ENCODE data around the gene HRNR. TPM values are rescaled to one million over a fixed set of nuclear protein-coding genes. Genes with fewer than 3 reads are reported as not detected.
"Not testable (repeated sequence)": the region's sequence is repeated elsewhere in the genome, so short reads cannot be mapped to it uniquely, and the experiment has no call there.

HRNR gene
- total RNA-seq, 1 donor from 2014 or later: not detected

GRCh38 chr1:152218762-152219436, 5.1 kb downstream of the HRNR start:
- Histone ChIP-seq H3K9me3 (ENCODE audit: insufficient read depth, low read depth, low read length) (peaks cover 3% of the 10 kb centered on the region), H3K4me3 (ENCODE audit: insufficient read depth, low read depth, low read length) (no peak overlapping the region), H3K4me1 (ENCODE audit: insufficient read depth, low read length) (no peaks in the 10 kb centered on the region), H3K27me3 (ENCODE audit: insufficient read depth, low read length) (no peaks in the 10 kb centered on the region), H3K36me3 (ENCODE audit: insufficient read depth, low read length) (no peaks in the 10 kb centered on the region), H3K27ac (ENCODE audit: low read depth, low read length) (no peak overlapping the region), H3K9ac (ENCODE audit: low read length) (no peak overlapping the region), H3K4me2 (ENCODE audit: low read length) (no peak overlapping the region), H2AFZ (ENCODE audit: low read depth, low read length) (no peak overlapping the region), H4K20me1 (ENCODE audit: insufficient read depth, low read length) (no peaks in the 10 kb centered on the region), H3K79me2 (ENCODE audit: insufficient read depth, low read length) (no peaks in the 10 kb centered on the region)
- DNase-seq (ENCODE audit: low read depth) (no peak), FAIRE-seq (no peak)
- H3K4me3 Mint-ChIP-seq (ENCODE audit: unreplicated experiment): no peak overlapping the region
- H3K9me3 Mint-ChIP-seq (ENCODE audit: unreplicated experiment): peaks cover 25% of the 10 kb centered on the region
- TF ChIP-seq CTCF (IDR thresholded peaks at IDR 0.05; ENCODE audit: insufficient read depth, low read depth, low read length): no peak
- no peak for TF ChIP-seq EZH2 (IDR thresholded peaks at IDR 0.05; ENCODE audit: insufficient read depth, low read length)
- peaks cover 6% of the 10 kb centered on the region for H3K27me3 Mint-ChIP-seq (ENCODE audit: low read depth, unreplicated experiment)
- H3K27ac Mint-ChIP-seq (ENCODE audit: unreplicated experiment): no peak overlapping the region
- H3K4me1 Mint-ChIP-seq (ENCODE audit: low read depth, unreplicated experiment): no peaks in the 10 kb centered on the region
- H3K36me3 Mint-ChIP-seq (ENCODE audit: low read depth, unreplicated experiment): peaks cover 23% of the 10 kb centered on the region

- not testable (repeated sequence) for H3K27me3 Mint-ChIP-seq (ENCODE audit: low read depth, unreplicated experiment); H4K20me1 ChIP-seq (ENCODE audit: insufficient read depth, low read length); H3K4me2 ChIP-seq (ENCODE audit: low read length); H3K27me3 ChIP-seq (ENCODE audit: insufficient read depth, low read length); H3K27ac ChIP-seq (ENCODE audit: low read depth, low read length); H3K9me3 ChIP-seq (ENCODE audit: insufficient read depth, low read depth, low read length); DNase-seq (ENCODE audit: low read depth); H3K27ac Mint-ChIP-seq (ENCODE audit: unreplicated experiment); H3K36me3 ChIP-seq (ENCODE audit: insufficient read depth, low read length); H3K79me2 ChIP-seq (ENCODE audit: insufficient read depth, low read length); H3K4me3 Mint-ChIP-seq (ENCODE audit: unreplicated experiment); H3K4me3 ChIP-seq (ENCODE audit: insufficient read depth, low read depth, low read length); H3K4me1 Mint-ChIP-seq (ENCODE audit: low read depth, unreplicated experiment); H3K4me1 ChIP-seq (ENCODE audit: insufficient read depth, low read length); FAIRE-seq; H2AFZ ChIP-seq (ENCODE audit: low read depth, low read length); H3K9ac ChIP-seq (ENCODE audit: low read length)
- Mint-ChIP-seq H3K36me3 (ENCODE audit: low read depth, unreplicated experiment) (peaks cover 21% of the 10 kb centered on the region), H3K9me3 (ENCODE audit: unreplicated experiment) (peaks cover 25% of the 10 kb centered on the region)
Observed at GRCh38 chr1:152215604-152216003, 8.4 kb downstream of the HRNR start.

- not testable (repeated sequence) for H3K27me3 Mint-ChIP-seq (ENCODE audit: low read depth, unreplicated experiment); H2AFZ ChIP-seq (ENCODE audit: low read depth, low read length); H3K27ac Mint-ChIP-seq (ENCODE audit: unreplicated experiment); H3K27ac ChIP-seq (ENCODE audit: low read depth, low read length); H3K4me1 Mint-ChIP-seq (ENCODE audit: low read depth, unreplicated experiment); H3K36me3 ChIP-seq (ENCODE audit: insufficient read depth, low read length); H3K79me2 ChIP-seq (ENCODE audit: insufficient read depth, low read length); H3K4me3 ChIP-seq (ENCODE audit: insufficient read depth, low read depth, low read length); H4K20me1 ChIP-seq (ENCODE audit: insufficient read depth, low read length); H3K4me3 Mint-ChIP-seq (ENCODE audit: unreplicated experiment); H3K9ac ChIP-seq (ENCODE audit: low read length); DNase-seq (ENCODE audit: low read depth); FAIRE-seq; H3K4me2 ChIP-seq (ENCODE audit: low read length); H3K9me3 ChIP-seq (ENCODE audit: insufficient read depth, low read depth, low read length); H3K27me3 ChIP-seq (ENCODE audit: insufficient read depth, low read length); H3K4me1 ChIP-seq (ENCODE audit: insufficient read depth, low read length)
- H3K9me3 Mint-ChIP-seq (ENCODE audit: unreplicated experiment): peaks cover 20% of the 10 kb centered on the region
- peaks cover 14% of the 10 kb centered on the region for H3K36me3 Mint-ChIP-seq (ENCODE audit: low read depth, unreplicated experiment)
Observed at GRCh38 chr1:152214911-152215310, 9.1 kb downstream of the HRNR start.

Data from astrocyte (in vitro differentiated cells and primary cell).